Measurements from ENCODE around the gene EMX1.
A peak's percentile ranks its signal among the peaks of the same experiment; 100 is the strongest.

EMX1 gene

GRCh38 chr2:72914206-72914559 lies 3.1 kb upstream of the EMX1 start:
- in situ Hi-C loops (cut with MboI; ENCODE audit: low pct_unique_long_range_greater_than_20kb, low sequenced_read_pairs, unreplicated experiment) = no loop called here
- DNase-seq (ENCODE audit: low spot score) = no peak
- TF ChIP-seq CTCF (IDR thresholded peaks at IDR 0.05; ENCODE audit: extremely low read depth, insufficient read depth, missing control alignments) = no peak

GRCh38 chr2:72914589-72915319 lies 2.6 kb upstream of the EMX1 start:
- in situ Hi-C loops (cut with MboI; ENCODE audit: low pct_unique_long_range_greater_than_20kb, low sequenced_read_pairs, unreplicated experiment) = no loop called here
- TF ChIP-seq CTCF (IDR thresholded peaks at IDR 0.05; ENCODE audit: extremely low read depth, insufficient read depth, missing control alignments) = no peak

GRCh38 chr2:72915320-72915906 lies 1.9 kb upstream of the EMX1 start:
- DNase-seq (ENCODE audit: low spot score) = peak; percentile 39
- in situ Hi-C loops (cut with MboI; ENCODE audit: low pct_unique_long_range_greater_than_20kb, low sequenced_read_pairs, unreplicated experiment) = no loop called here
- no peak for TF ChIP-seq CTCF (IDR thresholded peaks at IDR 0.05; ENCODE audit: extremely low read depth, insufficient read depth, missing control alignments)

More at GRCh38 chr2:72914589-72915319, 2.6 kb upstream of the EMX1 start:
- no peak for DNase-seq (ENCODE audit: low spot score)

- in situ Hi-C loops (cut with MboI; ENCODE audit: low pct_unique_long_range_greater_than_20kb, low sequenced_read_pairs, unreplicated experiment) = no loop called here
- peak; percentile 91 for DNase-seq (ENCODE audit: low spot score)
- TF ChIP-seq CTCF (IDR thresholded peaks at IDR 0.05; ENCODE audit: extremely low read depth, insufficient read depth, missing control alignments) = no peak
Observed at GRCh38 chr2:72915907-72916742, 1.2 kb upstream of the EMX1 start.

- peak; percentile 60 for DNase-seq (ENCODE audit: low spot score)
- in situ Hi-C loops (cut with MboI; ENCODE audit: low pct_unique_long_range_greater_than_20kb, low sequenced_read_pairs, unreplicated experiment) = no loop called here
- no peak for TF ChIP-seq CTCF (IDR thresholded peaks at IDR 0.05; ENCODE audit: extremely low read depth, insufficient read depth, missing control alignments)
Observed at GRCh38 chr2:72916743-72917137, 579 bp upstream of the EMX1 start.

GRCh38 chr2:72917877-72918553 lies 696 bp downstream of the EMX1 start:
- peak; percentile 54 for DNase-seq (ENCODE audit: low spot score)
- no peak for TF ChIP-seq CTCF (IDR thresholded peaks at IDR 0.05; ENCODE audit: extremely low read depth, insufficient read depth, missing control alignments)
- in situ Hi-C loops (cut with MboI; ENCODE audit: low pct_unique_long_range_greater_than_20kb, low sequenced_read_pairs, unreplicated experiment) = no loop called here

All from GM13977 (cell line).